H1 (cell line): ENCODE results near the gene NOTCH2. TPM values are rescaled to one million over a fixed set of nuclear protein-coding genes. Genes with fewer than 3 reads are reported as not detected.

Experiments
- EGR1 ChIP-seq: IDR thresholded peaks from 2 replicates; pipeline ENCODE4 v1.6.1; 2011; ENCODE audit warnings: low read depth, low read length, borderline replicate concordance
- RFX5 ChIP-seq: IDR thresholded peaks from 2 replicates; pipeline ENCODE4 v1.6.1; 2011; ENCODE audit warnings: low read depth, low read length, improper control_type of control experiment, borderline replicate concordance
- polyA plus RNA-seq, 7 experiments: library from polyadenylated mRNA; depleted of rRNA in 3 of 7; stranded (reverse) in 5 of 7; unstranded in 2 of 7; fragments of >200 nt in 5 of 7; fragments of 200-250 nt in 2 of 7; gene quantifications; 1 replicate in 5 of 7; 2 replicates in 1 of 7; 4 replicates in 1 of 7; pipeline versions ENCODE4 v1.2.1 to v1.2.3, GENCODE V29; 2011 to 2013; ENCODE audit warnings: missing spikeins in 2 of 7, mixed read lengths in 2 of 7
- total RNA-seq: library from RNA; stranded (reverse); fragmentation: NEBNext Ultra II Directional; extraction: Animal tissue kit (Norgen Biotek cat#: 25700); gene quantifications from 2 replicates; pipeline ENCODE4 v1.2.1, GENCODE V29; 2021

The NOTCH2 gene
- total and polyA plus RNA-seq, 2 of the 8 experiments (the other 6 are each of a cell fraction or from before 2014, with no cell fraction given): 17.7 to 63.0 TPM

GRCh38 chr1:119943216-119943615 lies 126.2 kb downstream of the NOTCH2 start (continued):
- TF ChIP-seq RFX5 (no peak), EGR1 (no peak)
- TF ChIP-seq, all 59 proteins: peak for 0
